ENCODE results near the gene LMBR1L.

- TF ChIP-seq, protein P1, sequence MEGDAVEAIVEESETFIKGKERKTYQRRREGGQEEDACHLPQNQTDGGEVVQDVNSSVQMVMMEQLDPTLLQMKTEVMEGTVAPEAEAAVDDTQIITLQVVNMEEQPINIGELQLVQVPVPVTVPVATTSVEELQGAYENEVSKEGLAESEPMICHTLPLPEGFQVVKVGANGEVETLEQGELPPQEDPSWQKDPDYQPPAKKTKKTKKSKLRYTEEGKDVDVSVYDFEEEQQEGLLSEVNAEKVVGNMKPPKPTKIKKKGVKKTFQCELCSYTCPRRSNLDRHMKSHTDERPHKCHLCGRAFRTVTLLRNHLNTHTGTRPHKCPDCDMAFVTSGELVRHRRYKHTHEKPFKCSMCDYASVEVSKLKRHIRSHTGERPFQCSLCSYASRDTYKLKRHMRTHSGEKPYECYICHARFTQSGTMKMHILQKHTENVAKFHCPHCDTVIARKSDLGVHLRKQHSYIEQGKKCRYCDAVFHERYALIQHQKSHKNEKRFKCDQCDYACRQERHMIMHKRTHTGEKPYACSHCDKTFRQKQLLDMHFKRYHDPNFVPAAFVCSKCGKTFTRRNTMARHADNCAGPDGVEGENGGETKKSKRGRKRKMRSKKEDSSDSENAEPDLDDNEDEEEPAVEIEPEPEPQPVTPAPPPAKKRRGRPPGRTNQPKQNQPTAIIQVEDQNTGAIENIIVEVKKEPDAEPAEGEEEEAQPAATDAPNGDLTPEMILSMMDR (IDR thresholded peaks at IDR 0.05), result no peak
- TF ChIP-seq POLR2A (IDR thresholded peaks at IDR 0.05), result no peak
- TF ChIP-seq POLR2AphosphoS5 (IDR thresholded peaks at IDR 0.05), result no peak
Measured at GRCh38 chr12:49094160-49094974, 16.3 kb downstream of the LMBR1L start, which contains the start of gene DHH.

All from prostate gland (tissue), 2 donors.